GM21360 (cell line): Measurements from ENCODE around the gene SLC26A4.

Source experiments
- ATAC-seq: cut with Tn5 transposase; IDR thresholded peaks from one replicate; pipeline ENCODE4 v1.9.1; 2021; ENCODE audit warnings: mild to moderate bottlenecking, moderate library complexity; ENCODE audit not compliant: unreplicated experiment

Gene SLC26A4

GRCh38 chr7:107693396-107693795, 32.8 kb downstream of the SLC26A4 start:
- ATAC-seq, result no peak

- no peak for ATAC-seq
Measured at GRCh38 chr7:107694386-107694785, 33.8 kb downstream of the SLC26A4 start.

DNA sequence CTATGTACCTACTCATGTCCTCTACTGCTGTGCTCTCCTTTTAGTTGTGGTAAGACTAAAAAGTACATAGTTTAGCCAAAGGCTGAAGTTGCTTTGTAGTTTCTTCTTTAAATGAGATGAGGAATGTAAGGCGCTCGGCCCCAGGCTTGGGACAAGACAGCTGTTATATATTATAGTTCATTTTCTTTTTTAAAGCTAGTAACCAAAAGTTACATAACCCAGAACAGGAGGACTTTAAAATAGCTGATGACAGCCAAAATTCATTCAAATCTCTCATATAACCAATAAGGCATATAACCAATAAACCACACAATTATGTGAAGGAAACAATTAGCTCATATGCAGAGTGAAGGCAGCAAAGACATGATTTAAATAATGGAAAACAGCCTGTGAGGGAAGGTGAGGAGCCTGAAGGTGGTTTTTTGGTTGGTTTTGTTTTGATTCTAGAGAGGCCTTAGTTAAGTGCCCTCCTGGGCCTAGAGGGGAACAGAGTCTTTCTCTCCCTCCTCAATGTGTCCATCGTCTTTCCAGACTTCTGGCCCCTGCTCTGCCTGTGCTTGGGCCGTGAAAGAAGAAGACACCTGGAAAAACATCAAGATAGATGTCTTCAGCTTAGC, 35.8 kb downstream of the SLC26A4 start:
- no peak for ATAC-seq

GRCh38 chr7:107697321-107698049, 36.9 kb downstream of the SLC26A4 start:
- no peak for ATAC-seq

- ATAC-seq, result no peak
Measured at GRCh38 chr7:107700570-107700969, 39.9 kb downstream of the SLC26A4 start.

DNA sequence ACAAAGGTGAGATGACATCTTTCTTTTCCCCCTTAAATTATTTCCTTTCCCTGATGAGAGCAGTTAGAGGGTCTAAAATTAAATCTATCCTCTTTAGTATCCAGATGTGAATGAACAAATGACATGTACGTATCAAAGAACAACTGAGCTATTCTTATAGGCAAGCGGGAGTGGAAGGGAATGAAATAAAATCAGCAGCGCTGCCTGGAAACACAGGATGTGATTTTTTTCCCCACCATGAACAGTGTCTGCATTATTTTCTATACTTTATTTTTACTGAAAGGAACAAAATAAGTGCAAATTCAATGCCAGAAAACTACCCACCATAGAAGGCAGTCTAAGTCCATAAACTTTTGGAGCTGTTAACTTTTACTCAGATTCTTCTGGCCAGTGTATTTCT, 40.6 kb downstream of the SLC26A4 start:
- ATAC-seq, result no peak

DNA sequence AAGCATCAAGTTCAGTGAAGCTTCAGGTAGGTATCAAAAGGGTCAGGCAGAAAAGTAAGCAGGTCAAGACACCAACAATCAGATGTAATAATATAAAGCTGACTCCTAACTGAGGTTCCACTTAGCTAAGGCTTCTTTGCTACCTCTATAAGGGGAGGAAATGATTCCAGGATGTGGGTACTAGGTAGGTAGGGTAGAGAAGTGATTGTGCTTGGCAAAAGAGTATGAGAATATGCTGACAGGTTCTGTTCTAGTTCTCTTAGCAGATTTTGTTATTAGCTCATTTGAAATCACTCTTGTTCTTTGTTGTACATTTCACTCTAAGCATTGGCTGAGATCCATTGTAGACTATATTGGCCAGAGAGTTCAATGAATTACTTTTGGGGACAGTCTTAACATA, 42.6 kb downstream of the SLC26A4 start:
- no peak for ATAC-seq

DNA sequence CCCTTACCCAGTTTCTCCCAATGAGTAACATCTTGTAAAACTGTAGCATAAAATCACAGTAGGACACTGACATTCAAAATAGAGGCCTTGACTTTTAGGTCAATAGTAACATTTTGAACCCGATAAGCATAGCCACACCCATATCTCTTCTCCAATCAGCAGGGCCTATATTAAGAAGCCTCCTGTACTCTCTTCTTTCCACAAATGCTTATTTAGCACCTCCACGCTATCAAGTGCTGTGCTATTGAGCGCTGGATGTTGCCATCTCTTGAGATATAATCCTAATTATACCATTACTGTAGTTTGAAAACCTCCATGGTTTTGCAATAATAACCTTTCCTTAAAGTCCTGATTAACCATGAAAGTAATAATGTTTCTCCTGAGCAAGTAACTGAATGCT, 43.2 kb downstream of the SLC26A4 start:
- ATAC-seq, result no peak

GRCh38 chr7:107708956-107709355, 48.3 kb downstream of the SLC26A4 start:
- no peak for ATAC-seq

DNA sequence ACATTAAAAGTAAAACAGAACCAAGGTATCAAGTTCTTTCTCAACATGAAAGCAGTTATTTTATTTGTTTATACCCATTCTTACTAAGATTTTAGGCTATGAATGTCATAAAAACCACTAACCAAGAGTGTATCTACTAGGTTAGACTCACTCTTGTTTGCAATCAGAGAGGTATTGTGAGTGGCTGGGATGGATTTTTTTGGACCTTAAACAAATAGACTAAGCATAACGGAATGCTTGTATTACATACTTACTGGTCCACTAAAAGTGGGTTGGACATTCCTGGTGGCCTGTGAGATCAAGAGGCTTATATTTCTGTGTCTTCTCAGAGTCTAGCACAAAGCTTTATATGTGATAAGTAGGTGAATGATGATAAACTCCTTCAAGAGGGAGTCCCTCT, 50.7 kb downstream of the SLC26A4 start:
- ATAC-seq, result no peak

GRCh38 chr7:107712025-107712424, 51.4 kb downstream of the SLC26A4 start:
- ATAC-seq, result no peak

DNA sequence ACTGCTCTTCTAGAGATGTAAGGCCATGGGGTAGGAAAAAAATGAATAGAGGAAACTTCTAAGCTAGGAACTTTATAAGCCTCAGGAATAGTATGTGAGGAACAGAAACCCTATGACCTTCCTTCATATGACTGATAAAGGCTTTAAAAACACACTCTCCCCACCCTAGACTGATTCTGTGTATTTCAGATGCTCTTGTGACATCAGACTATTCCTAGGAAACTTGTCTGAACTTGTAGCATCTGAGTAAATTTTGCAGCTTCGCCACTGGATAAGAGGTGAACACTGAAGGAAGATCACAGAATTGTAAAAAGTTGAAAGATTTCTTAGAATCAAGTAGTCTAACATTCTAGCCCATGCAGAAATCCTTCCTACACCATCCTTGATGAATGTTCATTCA, 52.3 kb downstream of the SLC26A4 start:
- no peak for ATAC-seq

DNA sequence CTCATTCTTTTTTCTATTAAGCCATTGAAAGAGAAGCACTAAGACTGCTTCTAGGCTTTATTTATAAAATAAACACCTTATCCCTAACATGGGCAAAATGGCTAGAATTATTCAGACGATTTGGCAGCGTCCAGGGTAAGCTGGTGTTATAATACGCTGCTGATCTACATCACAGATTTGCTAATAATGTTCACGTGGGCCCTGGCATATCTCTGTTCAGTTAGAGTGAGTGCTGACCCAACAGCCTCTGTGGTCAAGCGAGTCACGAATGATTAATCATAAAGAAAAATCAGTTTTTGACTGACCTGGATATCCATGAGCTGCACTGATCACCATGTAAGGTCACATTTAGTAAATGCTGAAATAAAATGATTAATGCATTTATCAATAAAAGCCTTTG, 54.9 kb downstream of the SLC26A4 start:
- ATAC-seq, result no peak

GRCh38 chr7:107718456-107719193, 58.0 kb downstream of the SLC26A4 start:
- ATAC-seq, result no peak

GRCh38 chr7:107721286-107721685, 60.7 kb downstream of the SLC26A4 start:
- no peak for ATAC-seq

GRCh38 chr7:107723255-107723654, 62.6 kb downstream of the SLC26A4 start:
- ATAC-seq, result no peak

DNA sequence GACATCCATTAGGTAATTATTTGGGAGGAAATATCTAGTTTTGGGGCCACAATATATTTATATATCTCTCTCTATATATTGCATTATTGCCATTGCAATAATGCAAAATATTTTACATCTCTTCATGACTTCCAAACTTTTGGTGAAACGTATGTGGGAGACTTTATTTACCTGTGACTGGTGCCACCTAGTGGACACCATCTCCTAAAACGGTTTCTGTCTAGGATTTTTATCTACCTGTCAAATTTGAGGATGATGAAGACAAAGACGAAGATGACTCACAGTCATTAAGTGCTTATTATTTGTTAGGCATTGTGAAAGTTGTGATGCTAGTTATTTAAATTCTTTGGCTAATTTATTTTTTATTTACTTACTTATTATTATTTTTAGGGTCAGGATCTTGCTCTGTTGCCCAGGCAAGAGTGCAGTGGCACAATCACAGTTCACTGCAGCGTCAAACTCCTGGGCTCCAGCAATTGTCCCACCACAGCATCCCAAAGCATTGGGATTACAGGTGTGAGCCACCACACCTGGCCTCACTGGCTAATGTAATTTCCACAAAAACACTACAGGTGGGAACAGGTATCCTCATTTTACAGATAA, 64.6 kb downstream of the SLC26A4 start:
- no peak for ATAC-seq

- ATAC-seq, result no peak
Measured at GRCh38 chr7:107726356-107727130, 65.9 kb downstream of the SLC26A4 start.

- no peak for ATAC-seq
Measured at GRCh38 chr7:107728276-107728675, 67.6 kb downstream of the SLC26A4 start.

- ATAC-seq, result peak; percentile 36
Measured at GRCh38 chr7:107742678-107743566, 82.3 kb downstream of the SLC26A4 start.
